Thoracic aorta (tissue), 2 donors: ENCODE data around the gene LYL1. TPM values are rescaled to one million over a fixed set of nuclear protein-coding genes. Genes with fewer than 3 reads are reported as not detected.

Experiments
- ATAC-seq: fragments of 150-250 bp; one replicate; pipeline ENCODE4 v1.8.0; 2017; ENCODE audit warnings: low read depth; ENCODE audit not compliant: insufficient number of reproducible peaks, low FRiP score
- DNase-seq: peaks from one replicate; pipeline ENCODE4 v3.0.0-alpha.2; 2020; ENCODE audit warnings: low spot score
- H3K27ac ChIP-seq, 2 donors: fragments of 200-600 bp; sonication (generic); 1 replicate in 1 of 2; 2 replicates in 1 of 2; pipeline ENCODE4 v1.5.1; 2016; ENCODE audit warnings: mild to moderate bottlenecking in 2 of 2, moderate library complexity in 2 of 2
- H3K27me3 ChIP-seq: fragments of 200-600 bp; sonication (generic); replicated peaks from 2 replicates; pipeline ENCODE4 v1.6.0; 2016; ENCODE audit warnings: mild to moderate bottlenecking; ENCODE audit not compliant: insufficient read depth
- H3K36me3 ChIP-seq: fragments of 200-600 bp; sonication (generic); one replicate; pipeline ENCODE4 v1.5.1; 2016
- H3K4me1 ChIP-seq, 2 donors: fragments of 200-600 bp; sonication (generic); 1 replicate in 1 of 2; 2 replicates in 1 of 2; pipeline versions ENCODE4 v1.5.1 to v1.6.0; 2016; ENCODE audit warnings: low read depth in 2 of 2, mild to moderate bottlenecking in 1 of 2; ENCODE audit not compliant: control insufficient read depth in 1 of 2
- H3K4me3 ChIP-seq: fragments of 200-600 bp; sonication (generic); 2 replicates; pipeline ENCODE4 v1.5.1; 2016; ENCODE audit warnings: mild to moderate bottlenecking
- H3K9me3 ChIP-seq: fragments of 200-600 bp; sonication (generic); 2 replicates; pipeline ENCODE4 v1.5.1; 2016
- total RNA-seq, 2 donors: library from RNA; depleted of rRNA; stranded (reverse); fragments of >200 nt; gene quantifications; one replicate each; pipeline versions ENCODE4 v1.1.0 to v1.2.3, GENCODE V29; 2016
- TF ChIP-seq, protein P1 (sequence below): fragments of 200-600 bp; sonication (generic); IDR thresholded peaks from one replicate; pipeline ENCODE4 v1.5.1; 2019; ENCODE audit warnings: antibody characterized with exemption

The LYL1 gene
- total RNA-seq, 2 donors from 2014 or later = 10.6 to 36.1 TPM

DNA sequence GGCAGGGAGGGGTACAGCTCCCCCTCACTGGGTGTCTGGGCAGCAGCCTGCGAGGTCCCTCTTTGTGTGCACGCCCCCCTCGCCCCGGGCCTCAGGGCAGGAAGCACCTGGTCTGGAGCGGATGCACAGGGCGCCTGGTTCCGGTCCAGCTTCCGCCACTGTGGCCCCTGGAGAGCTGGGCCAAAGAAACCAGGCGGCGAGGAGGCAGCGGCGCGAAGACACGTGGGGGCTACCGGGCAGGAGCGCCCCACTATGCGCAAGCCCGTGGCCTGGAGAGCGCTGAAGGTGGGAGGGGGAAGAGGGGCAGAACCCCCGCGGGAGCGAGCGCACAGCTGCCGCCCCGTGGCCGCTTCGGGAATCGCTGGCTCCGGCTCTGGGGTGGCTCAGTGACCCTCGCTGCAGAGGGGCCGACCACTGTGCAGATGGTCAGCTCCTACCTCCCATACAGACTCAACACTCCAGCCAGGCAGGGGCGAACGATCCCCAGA lies 1.7 kb upstream of the LYL1 start:
- Histone ChIP-seq H3K4me3 (peak overlapping the region; percentile 29), H3K4me1 (peaks cover 13 to 37% of the 10 kb centered on the region in 2 donors), H3K36me3 (peaks cover 6% of the 10 kb centered on the region), H3K9me3 (no peaks in the 10 kb centered on the region), H3K27ac (peak overlapping the region in 1 of 2 donors; percentile 84), H3K27me3 (no peaks in the 10 kb centered on the region)
- TF ChIP-seq, protein P1, sequence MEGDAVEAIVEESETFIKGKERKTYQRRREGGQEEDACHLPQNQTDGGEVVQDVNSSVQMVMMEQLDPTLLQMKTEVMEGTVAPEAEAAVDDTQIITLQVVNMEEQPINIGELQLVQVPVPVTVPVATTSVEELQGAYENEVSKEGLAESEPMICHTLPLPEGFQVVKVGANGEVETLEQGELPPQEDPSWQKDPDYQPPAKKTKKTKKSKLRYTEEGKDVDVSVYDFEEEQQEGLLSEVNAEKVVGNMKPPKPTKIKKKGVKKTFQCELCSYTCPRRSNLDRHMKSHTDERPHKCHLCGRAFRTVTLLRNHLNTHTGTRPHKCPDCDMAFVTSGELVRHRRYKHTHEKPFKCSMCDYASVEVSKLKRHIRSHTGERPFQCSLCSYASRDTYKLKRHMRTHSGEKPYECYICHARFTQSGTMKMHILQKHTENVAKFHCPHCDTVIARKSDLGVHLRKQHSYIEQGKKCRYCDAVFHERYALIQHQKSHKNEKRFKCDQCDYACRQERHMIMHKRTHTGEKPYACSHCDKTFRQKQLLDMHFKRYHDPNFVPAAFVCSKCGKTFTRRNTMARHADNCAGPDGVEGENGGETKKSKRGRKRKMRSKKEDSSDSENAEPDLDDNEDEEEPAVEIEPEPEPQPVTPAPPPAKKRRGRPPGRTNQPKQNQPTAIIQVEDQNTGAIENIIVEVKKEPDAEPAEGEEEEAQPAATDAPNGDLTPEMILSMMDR = peak; percentile 74
- ATAC-seq (no peak), DNase-seq (no peak)

DNA sequence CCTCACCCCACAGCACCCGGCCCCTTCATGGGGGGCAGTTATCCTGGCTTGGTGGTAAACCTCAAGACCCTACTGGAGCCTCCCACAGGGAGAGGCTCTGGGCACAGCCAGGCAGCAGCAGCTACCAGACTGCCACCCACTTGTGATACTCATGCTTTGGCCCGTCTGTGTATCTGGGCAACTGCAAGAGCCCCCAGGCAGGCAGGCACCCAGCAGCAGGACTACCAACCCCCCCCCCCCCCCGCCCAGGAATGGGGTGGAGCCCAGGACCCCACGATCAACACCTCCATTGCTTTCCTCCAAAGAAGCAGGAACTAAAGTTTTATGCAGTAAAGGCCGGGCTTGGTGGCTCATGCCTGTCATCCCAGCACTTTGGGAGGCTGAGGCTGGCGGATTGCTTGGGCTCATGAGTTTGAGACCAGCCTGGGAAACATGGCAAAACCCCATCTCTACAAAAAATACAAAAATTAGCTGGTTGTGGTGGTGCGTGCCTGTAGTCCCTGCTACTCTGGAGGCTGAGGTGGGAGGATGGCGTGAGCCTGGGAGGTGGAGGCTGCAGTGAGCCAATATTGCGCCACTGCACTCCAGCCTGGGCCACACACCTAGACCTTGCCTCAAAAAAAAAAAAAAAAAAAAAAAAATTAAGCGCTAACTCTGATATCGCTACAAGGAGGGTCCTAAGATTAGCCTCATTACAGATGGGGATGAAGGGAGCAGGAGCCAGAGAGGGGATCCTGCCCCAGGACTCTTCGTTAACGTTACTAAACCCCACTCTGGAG lies 1.1 kb upstream of the LYL1 start:
- Histone ChIP-seq H3K27me3 (no peaks in the 10 kb centered on the region), H3K36me3 (no peaks in the 10 kb centered on the region), H3K4me3 (peak overlapping the region; percentile 29), H3K4me1 (peaks cover 13 to 40% of the 10 kb centered on the region in 2 donors), H3K9me3 (no peaks in the 10 kb centered on the region), H3K27ac (peak overlapping the region; percentile 82 to 84)
- TF ChIP-seq, protein P1 = no peak
- ATAC-seq (no peak), DNase-seq (no peak)

DNA sequence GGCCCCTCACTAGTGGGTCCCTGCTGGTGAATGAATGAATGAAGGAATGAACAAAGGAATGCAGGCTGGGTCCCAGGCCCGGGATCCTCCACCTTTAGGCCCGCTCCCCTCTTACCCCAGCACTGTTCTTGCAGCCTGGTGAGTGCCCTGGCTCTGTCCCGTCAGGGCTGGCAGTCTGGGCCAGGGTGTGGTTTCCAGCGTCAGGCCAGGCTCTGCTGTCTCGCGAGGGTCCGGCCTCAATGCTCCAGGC lies 317 bp downstream of the LYL1 start:
- Histone ChIP-seq H3K4me3 (peak overlapping the region; percentile 65), H3K4me1 (peaks cover 13 to 43% of the 10 kb centered on the region in 2 donors), H3K9me3 (no peaks in the 10 kb centered on the region), H3K27me3 (no peaks in the 10 kb centered on the region), H3K36me3 (no peaks in the 10 kb centered on the region), H3K27ac (peak overlapping the region; percentile 82 to 84)
- TF ChIP-seq, protein P1 = no peak
- no peak for DNase-seq
- ATAC-seq = peak; percentile 8

DNA sequence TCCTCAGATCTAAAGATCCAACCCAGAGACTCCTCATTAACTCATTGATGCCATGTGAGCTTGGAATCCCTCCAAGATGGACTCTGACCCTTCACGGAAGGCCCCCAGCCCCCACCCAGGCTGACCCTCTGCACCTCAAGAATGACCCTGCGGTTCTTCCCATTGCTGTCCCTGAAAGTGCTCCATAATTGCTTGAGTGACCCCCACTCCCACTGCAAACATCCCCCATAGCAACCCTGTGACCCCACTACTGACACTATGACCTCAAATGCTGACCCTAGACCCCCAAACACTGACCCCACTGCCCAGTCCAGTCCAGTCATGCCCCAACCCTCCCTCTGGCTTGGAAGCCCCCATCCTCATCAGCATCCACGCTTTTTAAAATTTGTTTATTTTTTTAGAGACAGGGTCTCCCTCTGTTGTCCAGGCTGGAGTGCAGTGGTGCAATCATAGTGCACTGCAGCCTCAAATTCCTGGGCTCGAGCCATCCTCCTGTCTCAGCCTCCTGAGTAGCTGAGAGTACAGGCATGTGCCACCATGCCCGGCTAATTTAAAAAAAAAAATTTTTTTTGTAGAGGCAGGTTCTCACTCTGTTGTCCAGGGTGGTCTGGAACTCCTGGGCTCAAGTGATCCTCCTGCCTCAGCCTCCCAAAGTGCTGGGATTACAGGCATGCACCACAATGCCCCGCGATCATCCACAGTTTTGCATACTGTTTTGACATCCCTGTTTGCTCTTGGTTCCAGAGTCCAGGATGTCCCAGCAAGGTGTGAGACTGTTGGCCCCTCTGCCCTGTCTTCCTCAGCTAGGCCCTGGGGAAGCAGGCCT lies 855 bp downstream of the LYL1 start:
- TF ChIP-seq, protein P1 = no peak
- ATAC-seq (no peak), DNase-seq (no peak)
- H3K36me3 ChIP-seq = no peaks in the 10 kb centered on the region
- H3K27me3 ChIP-seq = no peaks in the 10 kb centered on the region
- H3K4me1 ChIP-seq = peaks cover 13 to 44% of the 10 kb centered on the region in 2 donors
- H3K27ac ChIP-seq = peak overlapping the region; percentile 82 to 84
- peak overlapping the region; percentile 65 for H3K4me3 ChIP-seq
- no peaks in the 10 kb centered on the region for H3K9me3 ChIP-seq
